K562 (cell line): ENCODE results near the gene RARG. TPM values are rescaled to one million over a fixed set of nuclear protein-coding genes. Genes with fewer than 3 reads are reported as not detected.

Experiments
- CCNT2 ChIP-seq: IDR thresholded peaks from 2 replicates; pipeline ENCODE4 v1.6.1; 2011; ENCODE audit warnings: borderline replicate concordance, low read depth, mild to moderate bottlenecking, moderate library complexity, mixed read lengths, low read length; ENCODE audit not compliant: insufficient read length; ENCODE audit errors: extremely low read depth
- CHD2 ChIP-seq: IDR thresholded peaks from 2 replicates; pipeline ENCODE4 v1.6.1; 2011; ENCODE audit warnings: low read depth, low read length
- CREB1 ChIP-seq, 2 experiments: sonication (generic) in 1 of 2; formaldehyde crosslinking in 1 of 2; IDR thresholded peaks; 2 replicates each; pipeline versions ENCODE4 v1.6.1 to v1.8.0; 2012 to 2022; ENCODE audit warnings: inconsistent platforms in 1 of 2, mild to moderate bottlenecking in 1 of 2, missing genetic modification reagents in 1 of 2, moderate library complexity in 1 of 2
- E2F6 ChIP-seq, 2 experiments: IDR thresholded peaks; 2 replicates each; pipeline ENCODE4 v1.6.1; 2011; ENCODE audit warnings: borderline replicate concordance in 1 of 2, control low read depth in 1 of 2, low read depth in 1 of 2, low read length in 1 of 2, mild to moderate bottlenecking in 1 of 2, mixed read lengths in 1 of 2, moderate library complexity in 1 of 2; ENCODE audit not compliant: insufficient read depth in 1 of 2, insufficient read length in 1 of 2, poor library complexity in 1 of 2, severe bottlenecking in 1 of 2; ENCODE audit errors: extremely low read depth in 1 of 2
- FOXJ3 ChIP-seq: sonication (generic); formaldehyde crosslinking; IDR thresholded peaks from 2 replicates; pipeline ENCODE4 v1.4.0; 2020; ENCODE audit warnings: mild to moderate bottlenecking, missing genetic modification reagents
- HDAC2 ChIP-seq: fragments of 450-650 bp; IDR thresholded peaks from 2 replicates; pipeline ENCODE4 v1.6.1; 2016; ENCODE audit warnings: mild to moderate bottlenecking
- KDM1A ChIP-seq, 2 experiments: fragments of 450-650 bp; IDR thresholded peaks; 2 replicates each; pipeline ENCODE4 v1.6.1; 2016; ENCODE audit warnings: mild to moderate bottlenecking in 2 of 2
- KDM5B ChIP-seq: fragments of 200-600 bp; sonication (generic); IDR thresholded peaks from 2 replicates; pipeline ENCODE4 v1.6.1; 2012; ENCODE audit warnings: low read depth, mild to moderate bottlenecking, moderate library complexity, low read length, control low read depth, inconsistent platforms; ENCODE audit not compliant: insufficient replicate concordance
- MAX ChIP-seq: sonication (generic); formaldehyde crosslinking; IDR thresholded peaks from 2 replicates; pipeline ENCODE4 v1.9.0; 2022; ENCODE audit warnings: mild to moderate bottlenecking, missing genetic modification reagents
- MNT ChIP-seq, 2 experiments: fragments of 450-650 bp; conservative IDR thresholded peaks; 2 replicates each; pipeline ENCODE4 v1.6.1; 2017; ENCODE audit warnings: mild to moderate bottlenecking in 2 of 2, moderate library complexity in 2 of 2
- MTA1 ChIP-seq: fragments of 450-650 bp; IDR thresholded peaks from 2 replicates; pipeline ENCODE4 v1.6.1; 2017; ENCODE audit warnings: borderline replicate concordance
- MTA2 ChIP-seq: fragments of 450-650 bp; IDR thresholded peaks from 2 replicates; pipeline ENCODE4 v1.6.1; 2016; ENCODE audit warnings: low read depth
- NCOR1 ChIP-seq: fragments of 450-650 bp; IDR thresholded peaks from 2 replicates; pipeline ENCODE4 v1.6.1; 2016; ENCODE audit warnings: mild to moderate bottlenecking, moderate library complexity
- NRF1 ChIP-seq, 2 experiments: fragments of 450-650 bp; IDR thresholded peaks in 1 of 2; conservative IDR thresholded peaks in 1 of 2; 2 replicates each; pipeline ENCODE4 v1.6.1; 2014; ENCODE audit warnings: mild to moderate bottlenecking in 2 of 2
- PML ChIP-seq: IDR thresholded peaks from 2 replicates; pipeline ENCODE4 v1.6.1; 2012; ENCODE audit warnings: low read length, inconsistent platforms
- POLR2G ChIP-seq: fragments of 200-400 bp; formaldehyde crosslinking; IDR thresholded peaks from 2 replicates; pipeline ENCODE4 v1.6.1; 2017; ENCODE audit warnings: low read depth, mild to moderate bottlenecking, antibody characterized with exemption, low read length, moderate library complexity
- RB1 ChIP-seq: fragments of 450-650 bp; IDR thresholded peaks from 2 replicates; pipeline ENCODE4 v1.6.1; 2017; ENCODE audit warnings: low read depth, mild to moderate bottlenecking
- SIRT6 ChIP-seq: IDR thresholded peaks from one replicate; pipeline ENCODE4 v1.6.1; 2012; ENCODE audit warnings: low read depth, mild to moderate bottlenecking, control low read depth, inconsistent platforms, low read length, moderate library complexity
- ZBTB2 ChIP-seq: fragments of 450-650 bp; IDR thresholded peaks from 2 replicates; pipeline ENCODE4 v1.6.1; 2016; ENCODE audit warnings: antibody characterized with exemption
- ZBTB7A ChIP-seq: IDR thresholded peaks from 2 replicates; pipeline ENCODE4 v1.6.1; 2011; ENCODE audit warnings: low read depth, mild to moderate bottlenecking, low read length, moderate library complexity, borderline replicate concordance; ENCODE audit not compliant: control insufficient read depth
- ZZZ3 ChIP-seq: fragments of 450-650 bp; IDR thresholded peaks from 2 replicates; pipeline ENCODE4 v1.6.1; 2016; ENCODE audit warnings: antibody characterized with exemption, mild to moderate bottlenecking, moderate library complexity
- polyA plus RNA-seq, 8 experiments: library from polyadenylated mRNA; depleted of rRNA in 4 of 8; stranded (reverse) in 5 of 8; unstranded in 3 of 8; fragments of >200 nt; fragmentation: Nextera tagmentation in 2 of 8; fragmentation: Illumina TruSeq in 1 of 8; extraction: Ambion mirVana in 2 of 8; extraction: Trizol in 1 of 8; gene quantifications; 2 replicates each; pipeline versions ENCODE4 v1.2.1 to v1.2.3, GENCODE V29; 2011 to 2014; ENCODE audit warnings: inconsistent platforms in 1 of 8, missing spikeins in 1 of 8
- total RNA-seq, 7 experiments: library from RNA; depleted of rRNA in 6 of 7; stranded (reverse); fragments of >200 nt in 6 of 7; fragmentation: Illumina TruSeq in 2 of 7; extraction: Trizol in 2 of 7; gene quantifications; 2 replicates each; pipeline versions ENCODE4 v1.2.1 to v1.2.3, GENCODE V29; 2011 to 2021; ENCODE audit warnings: low replicate concordance in 1 of 7

The RARG gene
- total and polyA plus RNA-seq, 9 of the 15 experiments (the other 6 are each of a cell fraction or from before 2014, with no cell fraction given): 0.18 to 7.6 (median 3.8) TPM

- TF ChIP-seq SIRT6: no peak
- TF ChIP-seq E2F6 (IDR thresholded peaks at IDR 0.05; ENCODE audit: borderline replicate concordance in 1 of 2, extremely low read depth in 1 of 2, insufficient read depth in 1 of 2, insufficient read length in 1 of 2, low read depth in 1 of 2, low read length in 1 of 2, poor library complexity in 1 of 2, severe bottlenecking in 1 of 2): peak; percentile 32 to 42
- peak; percentile 49 to 75 for TF ChIP-seq MNT (conservative IDR thresholded peaks at IDR 0.05)
- 0 out of 2 replicates have a peak, but pooled peaks have one; percentile 22 for TF ChIP-seq POLR2G
- peak; percentile 54; the same call in 1 of the 2 replicates for TF ChIP-seq ZBTB7A
- TF ChIP-seq ZBTB2: peak; percentile 82
- peak; percentile 61 for TF ChIP-seq MAX (CRISPR knock-in tag)
- TF ChIP-seq RB1: peak; percentile 27; the same call in 1 of the 2 replicates
- TF ChIP-seq KDM5B: peak; percentile 52
- no peak for TF ChIP-seq FOXJ3 (CRISPR knock-in tag)
- peak; percentile 42; the same call in 1 of the 2 replicates for TF ChIP-seq HDAC2
- 0 out of 2 replicates have a peak, but pooled peaks have one; percentile 44 for TF ChIP-seq MTA1
- TF ChIP-seq CREB1 (IDR thresholded peaks at IDR 0.05): no peak
- TF ChIP-seq CREB1 (CRISPR knock-in tag; IDR thresholded peaks at IDR 0.05): 0 out of 2 replicates have a peak, but pooled peaks have one; percentile 27
- peak in 1 of 2 experiments; percentile 40; a peak in 2 of 4 replicates for TF ChIP-seq KDM1A (IDR thresholded peaks at IDR 0.05)
- no peak for TF ChIP-seq CCNT2
- TF ChIP-seq CHD2: no peak
- TF ChIP-seq PML: no peak
- TF ChIP-seq MTA2: 0 out of 2 replicates have a peak, but pooled peaks have one; percentile 17
- no peak for TF ChIP-seq ZZZ3
- TF ChIP-seq NCOR1: no peak
- TF ChIP-seq NRF1 (conservative IDR thresholded peaks at IDR 0.05 in 1 of 2, IDR thresholded peaks at IDR 0.05 in 1 of 2): 0 out of 4 replicates have a peak, but pooled peaks of 1 of the 2 experiments have one; percentile 33
Measured at GRCh38 chr12:53219292-53219955, 12.6 kb downstream of the RARG start (continued).
